ENCODE measurements around the gene AUTS2.

DNA sequence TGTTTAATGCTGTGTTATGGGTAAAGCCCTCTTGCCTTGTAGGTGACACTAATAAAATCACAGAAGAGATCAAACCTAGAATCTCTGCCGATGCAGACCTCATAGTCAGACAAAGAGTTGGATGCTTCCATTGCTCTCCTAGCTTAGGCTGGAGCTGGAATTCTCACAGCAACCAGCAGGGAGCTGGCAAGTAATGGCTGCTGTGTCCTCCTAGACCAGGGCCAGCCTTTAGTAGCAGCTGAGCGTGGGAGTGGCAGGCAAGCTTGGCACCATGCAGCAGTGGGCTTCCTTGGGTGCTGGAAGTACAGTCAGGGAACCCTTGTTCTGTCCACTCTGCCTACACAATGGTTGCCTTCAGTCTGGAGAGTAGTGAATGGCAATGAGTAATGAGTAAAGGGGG lies 935.3 kb downstream of the AUTS2 start:
- TF ChIP-seq SUZ12 (IDR thresholded peaks at IDR 0.05; ENCODE audit: extremely low read depth, insufficient read depth, insufficient read length) (no peak), ZNF274 (IDR thresholded peaks at IDR 0.05; ENCODE audit: low read depth, low read length) (no peak)
